ENCODE measurements around the gene PLCL1. TPM values are rescaled to one million over a fixed set of nuclear protein-coding genes. Genes with fewer than 3 reads are reported as not detected.

The PLCL1 gene
- total RNA-seq, 1 experiment from 2014 or later, result 0.07 TPM

- ChIA-PET POLR2A (no interaction called here), CTCF (no interaction called here), RAD21 (ENCODE audit: low non-redundant PET in 1 of 2, low total read pairs in 2 of 2, uncharacterized antibody in 2 of 2, unreplicated experiment in 2 of 2) (no interaction called here)
- DNase-seq (ENCODE audit: low read depth, low spot score), result no peak
- no peaks in the 10 kb centered on the region for H4K20me1 ChIP-seq (ENCODE audit: insufficient read depth)
- H3K36me3 ChIP-seq (ENCODE audit: control insufficient read depth in 1 of 2, insufficient read depth in 2 of 2, low read length in 2 of 2), result no peaks in the 10 kb centered on the region
- no peak for ATAC-seq
- BruUV-seq (replicated peaks), result no TSS peak
- no peaks in the 10 kb centered on the region for H3K9me2 ChIP-seq (ENCODE audit: insufficient read depth)
- no peak overlapping the region for H3K27ac ChIP-seq (ENCODE audit: low read depth, low read length)
- no peak overlapping the region for H3K4me2 ChIP-seq (ENCODE audit: low read length)
- intact Hi-C loops (cut with micrococcal nuclease), result no loop called here
- H3K4me1 ChIP-seq (ENCODE audit: control insufficient read depth in 1 of 2, insufficient read depth in 2 of 2, low read length in 2 of 2), result no peaks in the 10 kb centered on the region
- H3K9ac ChIP-seq (ENCODE audit: low read length), result no peak overlapping the region
- no peak overlapping the region for H2AFZ ChIP-seq (ENCODE audit: low read depth, low read length, poor library complexity, severe bottlenecking)
- TF ChIP-seq ZFX (IDR thresholded peaks at IDR 0.05) (no peak), EGR1 (IDR thresholded peaks at IDR 0.05; ENCODE audit: low read depth) (no peak), CEBPB (IDR thresholded peaks at IDR 0.05; ENCODE audit: low read depth) (no peak), POLR2AphosphoS5 (IDR thresholded peaks at IDR 0.05; ENCODE audit: low read depth, low read length) (no peak), JUND (IDR thresholded peaks at IDR 0.05) (no peak), FOSL1 (IDR thresholded peaks at IDR 0.05; ENCODE audit: low read depth) (no peak), SP1 (IDR thresholded peaks at IDR 0.05; ENCODE audit: low read depth) (no peak), ATF3 (IDR thresholded peaks at IDR 0.05) (no peak), RAD21 (IDR thresholded peaks at IDR 0.05; ENCODE audit: low read depth) (no peak), SIN3A (IDR thresholded peaks at IDR 0.05; ENCODE audit: low read depth) (no peak), REST (IDR thresholded peaks at IDR 0.05; ENCODE audit: low read depth) (no peak), ZNF274 (IDR thresholded peaks at IDR 0.05; ENCODE audit: low read depth, low read length) (no peak)
- H3K79me2 ChIP-seq (ENCODE audit: insufficient read depth, low read length), result no peaks in the 10 kb centered on the region
- no peak overlapping the region for H3K4me3 ChIP-seq (replicated peaks in 1 of 2; ENCODE audit: low read depth in 1 of 2, low read length in 2 of 2)
- no peaks in the 10 kb centered on the region for H3K9me3 ChIP-seq (ENCODE audit: control insufficient read depth in 1 of 2, insufficient read depth in 1 of 2, low read depth in 1 of 2, low read length in 2 of 2)
- 0 out of 2 replicates have a peak, but pooled peaks cover 8% of the 10 kb centered on the region for H3K27me3 ChIP-seq (ENCODE audit: insufficient read depth, low read length)
Observed at GRCh38 chr2:198102120-198102519, 297.7 kb downstream of the PLCL1 start.

Measured in HCT116 (cell line).